Measurements from ENCODE around the gene KRTAP17-1.
"Not testable (repeated sequence)": the region's sequence is repeated elsewhere in the genome, so short reads cannot be mapped to it uniquely, and the experiment has no call there.

KRTAP17-1 gene

DNA sequence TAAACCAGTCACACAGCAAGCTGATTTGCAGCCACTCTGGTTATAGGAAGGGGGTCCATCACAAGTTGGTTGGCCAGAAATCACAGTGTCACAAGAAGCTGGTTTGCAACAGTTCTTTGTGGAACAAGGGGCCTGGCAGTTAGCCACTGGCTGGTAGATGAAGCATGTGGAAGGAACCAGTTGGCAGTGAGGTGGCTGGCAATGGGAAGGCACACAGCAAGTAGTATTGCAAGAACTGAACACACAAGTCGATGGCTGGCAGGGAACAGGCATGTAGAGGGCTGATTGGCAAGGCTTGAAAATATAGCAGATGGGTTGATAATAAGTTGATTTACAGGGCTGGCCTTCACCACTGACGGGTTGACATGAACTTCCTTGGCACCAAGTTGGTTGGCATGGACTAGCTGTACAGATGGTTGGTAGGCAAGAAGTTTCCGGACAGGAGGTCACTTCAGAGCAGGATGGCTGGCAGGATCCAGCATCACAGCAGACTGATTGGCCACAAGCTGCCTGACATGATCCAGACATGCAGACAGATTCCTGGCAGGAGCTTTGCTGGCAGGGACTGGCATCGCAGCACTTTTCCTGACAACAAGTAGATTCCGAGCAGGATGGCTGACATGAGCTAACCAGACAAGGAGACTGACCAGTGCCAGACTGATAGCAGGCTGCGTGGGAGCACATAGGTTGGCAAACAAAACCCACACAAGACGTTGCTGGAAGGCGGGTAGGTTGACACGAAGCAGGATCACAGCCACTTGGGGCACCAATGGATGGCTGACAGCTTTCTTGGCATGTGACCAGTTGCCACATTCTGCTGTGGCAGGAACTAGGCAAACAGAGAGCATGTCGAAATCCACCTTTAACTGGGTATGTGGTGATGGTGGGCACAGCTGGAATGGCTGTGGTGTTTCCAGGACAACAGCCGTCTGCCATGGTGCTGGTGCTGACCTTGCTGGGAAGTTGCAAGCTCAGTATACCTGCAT, 13.3 kb downstream of the KRTAP17-1 start, which contains the start of gene KRTAP29-1:
TSS of gene KRTAP29-1 (minus strand) at position 936 of the 986 bp plus-strand sequence. CDS start at position 936, 0 bp downstream.
- TF ChIP-seq GATA3 (IDR thresholded peaks at IDR 0.05; ENCODE audit: low read depth, low read length) (no peak), GATA2 (IDR thresholded peaks at IDR 0.05; ENCODE audit: low read depth, low read length) (no peak)

DNA sequence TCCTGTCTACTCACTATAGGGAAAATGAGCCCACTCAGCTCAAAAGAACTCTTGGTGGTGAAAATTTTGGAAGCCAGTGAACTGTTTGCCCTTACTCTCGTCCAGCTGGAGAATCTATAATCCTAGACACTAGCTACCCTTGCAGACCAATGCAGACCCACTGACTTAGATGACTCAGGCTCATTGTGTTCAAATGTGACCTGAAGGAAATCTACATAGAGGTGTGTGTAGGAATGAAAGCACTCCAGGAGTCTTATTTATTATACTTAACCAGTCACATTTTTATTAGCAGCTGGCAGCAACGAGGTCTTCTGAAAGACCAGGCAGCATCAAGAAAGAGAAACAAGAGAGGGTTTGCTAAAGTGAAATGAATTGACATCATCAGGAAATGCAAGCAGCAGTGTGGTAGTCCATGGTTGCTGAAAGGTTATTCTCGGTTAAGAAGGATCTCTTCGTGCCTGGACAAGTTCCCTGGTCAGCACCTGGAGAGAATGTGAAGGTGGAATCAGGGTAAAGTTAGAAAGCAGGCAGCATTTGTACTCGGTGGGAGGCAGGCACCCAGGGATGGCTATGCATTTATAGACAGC, 14.2 kb downstream of the KRTAP17-1 start:
- TF ChIP-seq GATA3 (IDR thresholded peaks at IDR 0.05; ENCODE audit: low read depth, low read length): no peak
- no peak for TF ChIP-seq GATA2 (IDR thresholded peaks at IDR 0.05; ENCODE audit: low read depth, low read length)

DNA sequence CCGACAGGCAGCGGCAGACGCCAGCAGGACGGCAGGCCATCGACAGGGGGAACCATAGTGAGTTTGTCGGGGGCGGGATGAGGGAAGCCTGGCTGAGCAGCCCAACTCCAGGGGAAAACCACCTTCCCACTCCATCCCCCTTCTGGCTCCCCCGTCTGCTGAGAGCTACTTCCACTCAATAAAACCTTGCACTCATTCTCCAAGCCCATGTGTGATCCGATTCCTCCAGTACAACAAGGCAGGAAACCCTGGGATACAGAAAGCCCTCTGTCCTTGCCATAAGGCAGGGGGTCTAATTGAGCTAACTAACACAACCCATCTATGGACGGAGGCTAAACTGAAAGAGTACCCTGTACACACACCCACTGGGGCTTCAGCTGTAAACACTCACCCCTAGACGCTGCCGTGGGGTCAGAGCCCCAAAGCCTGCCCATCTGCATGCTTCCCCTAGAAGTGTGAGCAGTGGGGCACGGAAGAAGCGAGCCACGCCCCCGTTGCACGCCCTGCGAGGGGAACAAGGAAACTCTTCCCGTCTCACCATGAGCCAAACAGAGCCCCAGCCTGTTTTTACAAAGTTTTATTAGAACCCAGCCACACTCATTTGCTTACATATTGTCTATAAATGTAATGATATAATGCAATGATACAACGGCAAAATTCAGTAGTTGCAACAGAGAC, 16.9 kb downstream of the KRTAP17-1 start:
- TF ChIP-seq GATA2 (IDR thresholded peaks at IDR 0.05; ENCODE audit: low read depth, low read length) (no peak), GATA3 (IDR thresholded peaks at IDR 0.05; ENCODE audit: low read depth, low read length) (no peak)

DNA sequence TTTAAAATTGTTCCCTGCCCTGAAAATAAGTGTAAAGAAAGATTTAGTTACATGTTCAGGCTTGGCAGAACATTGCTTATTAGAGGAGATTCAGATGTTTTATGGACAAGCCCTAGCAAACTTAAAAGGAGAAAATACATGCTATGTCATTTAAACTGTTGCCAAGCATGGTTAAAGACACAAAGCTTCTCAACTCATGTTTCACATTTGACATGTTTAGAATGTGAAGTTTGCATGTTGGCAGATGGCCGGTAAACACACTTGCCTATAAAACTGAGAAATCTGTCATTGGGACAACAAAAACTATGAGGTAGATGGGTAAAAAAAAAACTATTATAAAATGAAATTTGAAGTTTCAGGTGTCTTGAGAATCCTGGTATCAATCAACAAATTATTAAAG, 18.7 kb downstream of the KRTAP17-1 start:
- TF ChIP-seq GATA3 (IDR thresholded peaks at IDR 0.05; ENCODE audit: low read depth, low read length) (no peak), GATA2 (IDR thresholded peaks at IDR 0.05; ENCODE audit: low read depth, low read length) (no peak)

DNA sequence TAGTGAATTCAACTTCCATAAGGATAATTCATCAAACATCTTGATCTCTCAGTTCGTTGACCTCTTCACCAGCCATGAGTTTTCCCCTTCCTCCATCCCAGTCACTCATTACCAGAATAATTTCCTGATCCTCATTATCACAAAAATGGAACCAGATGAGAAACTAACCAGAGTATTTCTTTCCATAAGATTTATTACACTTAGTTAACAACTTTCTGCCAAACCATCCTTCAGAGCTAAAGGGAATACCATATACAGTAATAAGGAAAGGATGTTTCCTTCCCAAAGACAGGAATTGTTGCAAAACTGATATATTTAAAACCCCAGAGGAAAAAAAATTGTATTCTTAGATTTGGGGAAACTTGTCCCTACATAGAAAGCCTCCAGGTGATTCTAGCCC, 21.5 kb downstream of the KRTAP17-1 start:
- TF ChIP-seq GATA3 (IDR thresholded peaks at IDR 0.05; ENCODE audit: low read depth, low read length) (no peak), GATA2 (IDR thresholded peaks at IDR 0.05; ENCODE audit: low read depth, low read length) (no peak)

DNA sequence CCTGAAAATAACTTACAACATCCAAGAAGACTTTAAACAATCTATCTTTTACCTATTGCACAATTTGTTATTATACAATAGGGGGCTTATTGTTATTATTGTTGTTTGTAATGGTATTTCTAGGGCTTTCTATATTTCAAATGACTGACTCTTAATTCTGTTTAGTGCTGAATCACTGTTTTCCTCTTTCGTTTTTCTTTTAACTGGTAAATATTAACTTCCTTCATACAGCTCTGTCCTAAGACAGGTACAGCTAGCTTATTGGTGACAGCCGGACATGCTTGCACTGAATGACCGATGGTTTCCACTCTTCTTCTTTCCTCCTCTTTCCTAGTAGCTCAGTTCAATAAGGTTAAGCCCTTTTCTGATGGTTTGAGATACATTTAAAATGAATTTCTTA, 28.5 kb downstream of the KRTAP17-1 start:
- TF ChIP-seq GATA3 (IDR thresholded peaks at IDR 0.05; ENCODE audit: low read depth, low read length) (no peak), GATA2 (IDR thresholded peaks at IDR 0.05; ENCODE audit: low read depth, low read length) (no peak)

DNA sequence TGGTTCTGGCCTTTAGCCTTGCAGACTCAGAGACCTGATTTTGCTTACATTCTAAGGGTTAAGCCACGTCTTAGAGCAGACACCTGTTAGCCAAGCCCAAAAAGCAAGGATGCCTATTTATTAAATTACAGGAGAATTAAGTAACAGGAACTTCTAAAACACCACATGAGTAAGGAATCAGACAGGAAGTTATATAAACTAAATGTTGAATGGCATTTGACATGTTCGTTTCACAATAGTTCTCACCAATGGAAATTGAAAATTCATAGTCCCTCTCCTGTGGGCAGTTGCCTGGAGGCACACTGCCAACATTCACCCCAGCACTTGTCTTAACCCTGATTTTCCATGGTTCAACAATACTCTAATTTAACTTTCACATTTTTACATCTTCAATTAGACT, 31.0 kb downstream of the KRTAP17-1 start:
- TF ChIP-seq GATA2 (IDR thresholded peaks at IDR 0.05; ENCODE audit: low read depth, low read length) (no peak), GATA3 (IDR thresholded peaks at IDR 0.05; ENCODE audit: low read depth, low read length) (no peak)

DNA sequence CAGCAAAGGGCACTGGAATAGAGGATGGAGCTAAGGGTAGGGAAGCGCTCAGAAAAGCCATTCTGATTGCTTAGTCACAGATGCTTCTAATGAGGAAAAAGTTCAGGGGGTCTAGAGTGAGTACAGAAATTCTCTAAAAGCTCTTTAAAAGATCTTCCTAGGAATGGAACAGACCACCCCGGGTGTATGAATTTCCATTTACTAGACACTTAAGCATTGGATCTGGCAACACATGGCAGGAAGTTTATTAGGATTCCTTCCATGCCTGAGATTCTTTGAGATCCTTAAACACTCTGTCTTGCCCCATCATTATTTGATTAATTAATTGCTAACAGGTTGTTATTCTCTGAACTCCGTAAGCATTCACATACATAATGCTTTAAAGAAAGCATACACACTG, 31.5 kb downstream of the KRTAP17-1 start:
- no peak for TF ChIP-seq GATA3 (IDR thresholded peaks at IDR 0.05; ENCODE audit: low read depth, low read length)
- TF ChIP-seq GATA2 (IDR thresholded peaks at IDR 0.05; ENCODE audit: low read depth, low read length): no peak

DNA sequence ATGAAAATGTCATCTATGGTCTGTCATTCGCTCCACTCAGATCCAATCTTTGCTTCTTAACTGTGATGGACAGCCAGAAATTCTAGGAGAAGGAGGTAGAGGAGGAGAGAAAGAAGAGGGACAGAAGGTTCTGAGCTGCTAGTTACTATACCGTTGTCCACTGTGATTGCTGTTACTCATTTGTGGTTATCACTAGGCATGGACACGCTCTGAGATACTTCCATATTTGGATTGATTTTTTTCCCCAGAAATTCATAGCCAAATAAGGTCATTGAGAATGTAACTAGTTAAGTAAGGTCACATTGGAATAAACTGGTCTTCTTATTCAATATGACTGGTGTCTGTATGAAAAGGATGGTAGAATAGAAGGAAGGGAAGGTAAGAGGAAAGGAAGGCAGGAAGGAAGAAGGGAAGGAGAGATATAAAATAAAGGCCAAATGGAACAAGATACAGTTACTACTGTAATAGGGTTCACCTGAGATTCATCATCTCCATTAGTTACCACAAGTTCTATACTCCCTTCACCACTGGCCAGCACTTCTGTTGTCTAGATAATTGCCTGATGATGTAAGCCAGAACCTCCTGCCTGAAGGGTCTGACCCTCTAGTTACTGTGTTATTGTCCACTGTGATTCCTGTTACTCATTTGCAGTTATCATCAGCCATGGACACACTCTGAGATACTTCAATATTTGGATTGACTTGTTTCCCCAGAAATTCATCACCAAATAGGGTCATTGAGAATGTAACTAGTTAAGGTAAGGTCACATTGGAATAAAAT, 37.1 kb downstream of the KRTAP17-1 start:
- TF ChIP-seq GATA2 (IDR thresholded peaks at IDR 0.05; ENCODE audit: low read depth, low read length) (no peak), GATA3 (IDR thresholded peaks at IDR 0.05; ENCODE audit: low read depth, low read length) (no peak)

DNA sequence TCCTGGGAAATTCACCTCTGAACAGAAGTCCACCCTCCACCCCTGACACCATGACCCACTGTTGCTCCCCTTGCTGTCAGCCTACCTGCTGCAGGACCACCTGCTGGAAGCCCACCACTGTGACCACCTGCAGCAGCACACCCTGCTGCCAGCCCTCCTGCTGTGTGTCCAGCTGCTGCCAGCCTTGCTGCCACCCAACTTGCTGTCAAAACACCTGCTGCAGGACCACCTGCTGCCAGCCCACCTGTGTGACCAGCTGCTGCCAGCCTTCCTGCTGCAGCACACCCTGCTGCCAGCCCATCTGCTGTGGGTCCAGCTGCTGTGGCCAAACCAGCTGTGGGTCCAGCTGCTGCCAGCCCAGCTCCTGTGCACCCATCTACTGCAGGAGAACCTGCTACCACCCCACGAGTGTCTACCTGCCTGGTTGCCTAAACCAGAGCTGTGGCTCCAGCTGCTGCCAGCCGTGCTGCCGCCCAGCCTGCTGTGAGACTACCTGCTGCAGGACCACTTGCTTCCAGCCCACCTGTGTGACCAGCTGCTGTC, 39.8 kb downstream of the KRTAP17-1 start, which contains the start of gene KRTAP9-7:
TSS of gene KRTAP9-7 (plus strand) at position 51 of the 543 bp plus-strand sequence. CDS start at position 51, 0 bp downstream.
- not testable (repeated sequence) for TF ChIP-seq GATA3, GATA2 (IDR thresholded peaks at IDR 0.05; ENCODE audit: low read depth, low read length)

DNA sequence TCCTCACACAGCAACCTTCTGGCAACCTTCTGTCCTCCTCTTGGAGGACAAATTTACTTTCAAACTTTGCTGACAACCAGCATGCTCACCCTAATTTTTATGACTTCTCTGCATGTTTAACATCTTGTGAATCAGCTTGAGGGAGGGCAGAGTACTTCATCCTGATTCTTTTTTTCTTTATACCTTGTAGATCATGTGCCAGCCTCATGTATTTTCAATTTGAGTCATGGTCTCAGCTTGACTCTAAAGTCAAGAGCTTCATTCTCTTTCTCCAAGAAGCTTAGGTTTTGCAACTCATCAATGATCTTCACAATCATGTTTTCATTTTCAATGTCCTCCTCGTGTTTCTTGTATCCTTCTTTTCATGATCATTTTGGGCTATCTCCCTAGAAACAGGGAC, 43.7 kb downstream of the KRTAP17-1 start:
- TF ChIP-seq GATA3 (IDR thresholded peaks at IDR 0.05; ENCODE audit: low read depth, low read length) (no peak), GATA2 (IDR thresholded peaks at IDR 0.05; ENCODE audit: low read depth, low read length) (no peak)

DNA sequence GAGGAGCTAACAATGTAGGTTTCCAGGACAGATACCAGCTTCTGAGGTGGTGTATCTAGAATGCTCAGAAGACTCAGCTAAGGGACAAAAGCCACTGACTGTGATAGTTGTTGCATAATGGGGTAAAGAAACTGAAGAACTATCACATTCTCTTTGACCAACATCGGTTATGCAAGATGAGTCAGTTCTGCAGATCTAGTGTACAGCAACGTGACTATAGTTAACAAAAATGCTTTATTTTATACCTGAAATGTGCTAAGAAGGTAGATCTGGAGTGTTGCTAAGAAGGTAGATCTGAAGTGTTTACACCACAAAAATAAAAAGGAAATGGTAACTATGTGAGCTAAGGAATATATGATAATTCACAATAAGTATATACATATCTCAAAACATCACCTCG, 47.8 kb downstream of the KRTAP17-1 start:
- no peak for TF ChIP-seq GATA2 (IDR thresholded peaks at IDR 0.05; ENCODE audit: low read depth, low read length)
- TF ChIP-seq GATA3 (IDR thresholded peaks at IDR 0.05; ENCODE audit: low read depth, low read length): no peak

DNA sequence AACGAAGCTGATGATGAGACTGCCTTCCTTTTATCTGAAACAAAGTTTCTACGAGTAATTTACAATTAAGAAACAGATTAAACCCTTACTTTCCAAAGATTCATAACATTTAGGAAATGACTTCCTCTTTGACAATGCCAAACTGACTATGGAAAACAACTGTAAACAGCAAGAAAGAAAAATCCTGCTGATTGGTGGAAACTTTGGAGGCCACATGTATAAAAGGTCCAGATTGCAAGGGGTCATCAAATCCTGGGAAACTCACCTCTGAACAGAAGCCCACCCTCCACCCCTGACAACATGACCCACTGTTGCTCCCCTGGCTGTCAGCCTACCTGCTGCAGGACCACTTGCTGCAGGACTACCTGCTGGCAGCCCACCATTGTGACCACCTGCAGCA, 50.4 kb downstream of the KRTAP17-1 start, which contains the start of gene KRTAP9-6:
TSS of gene KRTAP9-6 (plus strand) at position 301 of the 400 bp plus-strand sequence. CDS start at position 301, 0 bp downstream.
- no peak for TF ChIP-seq GATA2 (IDR thresholded peaks at IDR 0.05; ENCODE audit: low read depth, low read length)
- no peak for TF ChIP-seq GATA3 (IDR thresholded peaks at IDR 0.05; ENCODE audit: low read depth, low read length)

Data from SH-SY5Y (cell line).